T-cell (primary cell): ENCODE measurements around the gene DMBT1. TPM values are rescaled to one million over a fixed set of nuclear protein-coding genes. Genes with fewer than 3 reads are reported as not detected.

Experiments
- ATAC-seq, 4 experiments: fragments of 200-7000 bp in 3 of 4; fragments of 150-1000 bp in 1 of 4; cut with Tn5 transposase; replicated peaks in 1 of 4; 1 replicate in 3 of 4; 2 replicates in 1 of 4; pipeline ENCODE4 v1.10.0; 2021; ENCODE audit warnings: moderate library complexity in 3 of 4, mild to moderate bottlenecking in 2 of 4, moderate number of reproducible peaks in 1 of 4
- CTCF ChIA-PET, 2 donors: fragments of 300-600 bp; sonication (Branson Sonifier 250); formaldehyde crosslinking; loops; one replicate each; lab custom pipeline; 2022; ENCODE audit warnings: antibody characterized with exemption in 2 of 2; lab: Charles Lee
- POLR2A ChIA-PET, 2 donors: fragments of 300-600 bp; sonication (Branson Sonifier 250); formaldehyde crosslinking; loops; one replicate each; lab custom pipeline; 2022; ENCODE audit warnings: antibody characterized with exemption in 2 of 2; lab: Charles Lee
- DNase-seq, 35 experiments: peaks; one replicate each; pipeline versions ENCODE4 v3.0.0 to v3.0.0-alpha.2; 2013 to 2023
- H3K27ac ChIP-seq: one replicate; pipeline ENCODE4 v1.5.1; 2013; ENCODE audit warnings: low read length
- H3K27me3 ChIP-seq, 2 experiments: replicated peaks in 1 of 2; 1 replicate in 1 of 2; 2 replicates in 1 of 2; pipeline versions ENCODE4 v1.6.1 to v1.7.0; 2013; ENCODE audit warnings: low read length in 1 of 2, mixed read lengths in 1 of 2; ENCODE audit not compliant: control insufficient read depth in 2 of 2, insufficient read depth in 2 of 2; ENCODE audit errors: extremely low read depth in 1 of 2
- H3K36me3 ChIP-seq, 2 donors: 1 replicate in 1 of 2; 2 replicates in 1 of 2; pipeline versions ENCODE4 v1.6.1 to v1.7.0; 2013; ENCODE audit warnings: low read length in 1 of 2; ENCODE audit not compliant: control insufficient read depth in 2 of 2, insufficient read depth in 1 of 2; ENCODE audit errors: extremely low read depth in 1 of 2
- H3K4me1 ChIP-seq, 2 experiments: 1 replicate in 1 of 2; 2 replicates in 1 of 2; pipeline versions ENCODE4 v1.6.1 to v1.7.0; 2013; ENCODE audit warnings: low read length in 2 of 2, mixed read lengths in 1 of 2; ENCODE audit not compliant: insufficient read depth in 2 of 2, control insufficient read depth in 1 of 2; ENCODE audit errors: extremely low read depth in 1 of 2
- H3K4me3 ChIP-seq, 2 donors: 1 replicate in 1 of 2; 2 replicates in 1 of 2; pipeline versions ENCODE4 v1.5.1 to v1.7.0; 2013; ENCODE audit warnings: mild to moderate bottlenecking in 2 of 2, low read length in 1 of 2, moderate library complexity in 1 of 2; ENCODE audit not compliant: control insufficient read depth in 1 of 2; ENCODE audit errors: extremely low read depth in 1 of 2
- H3K9me3 ChIP-seq: 2 replicates; pipeline ENCODE4 v1.7.0; 2013
- H3K27ac Mint-ChIP-seq, 2 donors: one replicate each; pipeline ENCODE4 v1.8.0; 2020 to 2021; ENCODE audit warnings: mild to moderate bottlenecking in 2 of 2, mixed read lengths in 2 of 2
- H3K27me3 Mint-ChIP-seq, 2 donors: one replicate each; pipeline ENCODE4 v1.8.0; 2021 to 2022; ENCODE audit warnings: mixed read lengths in 2 of 2
- H3K36me3 Mint-ChIP-seq: one replicate; pipeline ENCODE4 v1.8.0; 2021; ENCODE audit warnings: mixed read lengths
- H3K4me1 Mint-ChIP-seq, 3 donors: one replicate each; pipeline ENCODE4 v1.8.0; 2020 to 2022; ENCODE audit warnings: mixed read lengths in 3 of 3, mild to moderate bottlenecking in 1 of 3
- H3K4me3 Mint-ChIP-seq, 3 donors: one replicate each; pipeline ENCODE4 v1.8.0; 2020 to 2022; ENCODE audit warnings: mild to moderate bottlenecking in 3 of 3, mixed read lengths in 3 of 3, moderate library complexity in 3 of 3
- H3K9me3 Mint-ChIP-seq, 3 donors: one replicate each; pipeline ENCODE4 v1.8.0; 2020 to 2022; ENCODE audit warnings: mixed read lengths in 3 of 3
- WGBS: methylation state at CpG from one replicate; pipeline ENCODE4 v1.1.5; 2013; ENCODE audit warnings: missing lambda C conversion rate; ENCODE audit not compliant: insufficient coverage; 5-methylcytosine and 5-hydroxymethylcytosine counted together
- total RNA-seq, 35 experiments: library from RNA in 6 of 35; stranded (reverse) in 6 of 35; fragments of 120-200 nt in 1 of 35; gene quantifications; one replicate each; pipeline versions ENCODE4 v1.2.1 to v1.2.4 and lab custom pipeline; 2013 to 2026

DMBT1 gene
- total RNA-seq, 5 donors from 2014 or later (not counting 1 experiment from before 2014, with no cell fraction given), result 0.10 to 0.18 (median 0.13) TPM; not detected in 2

- H3K36me3 Mint-ChIP-seq, result no peaks in the 10 kb centered on the region
- Histone ChIP-seq H3K4me3 (no peak overlapping the region), H3K36me3 (no peaks in the 10 kb centered on the region), H3K4me1 (no peaks in the 10 kb centered on the region), H3K27ac (no peak overlapping the region), H3K27me3 (peaks cover 0 to 14% of the 10 kb centered on the region in 2 experiments), H3K9me3 (no peaks in the 10 kb centered on the region)
- ChIA-PET CTCF (no interaction called here), POLR2A (no interaction called here)
- H3K4me3 Mint-ChIP-seq, result no peak overlapping the region
- H3K27ac Mint-ChIP-seq, result no peak overlapping the region
- H3K27me3 Mint-ChIP-seq, result peaks cover 31 to 36% of the 10 kb centered on the region in 2 donors
- ATAC-seq (no peak), DNase-seq (no peak)
- 57% methylated on average over 2 of the region's 2 CpGs for WGBS
- H3K4me1 Mint-ChIP-seq, result no peaks in the 10 kb centered on the region
- H3K9me3 Mint-ChIP-seq, result no peaks in the 10 kb centered on the region
Measured at GRCh38 chr10:122669842-122670241, 109.3 kb downstream of the DMBT1 start.

- ATAC-seq, result no peak
- Mint-ChIP-seq H3K9me3 (no peaks in the 10 kb centered on the region), H3K4me3 (no peak overlapping the region), H3K27ac (no peak overlapping the region), H3K36me3 (no peaks in the 10 kb centered on the region), H3K27me3 (peaks cover 29 to 35% of the 10 kb centered on the region in 2 donors), H3K4me1 (no peaks in the 10 kb centered on the region)
- no peak overlapping the region for H3K4me3 ChIP-seq
- no peaks in the 10 kb centered on the region for H3K4me1 ChIP-seq
- H3K27ac ChIP-seq, result no peak overlapping the region
- CTCF ChIA-PET, result no interaction called here
- POLR2A ChIA-PET, result no interaction called here
- peaks cover 0 to 15% of the 10 kb centered on the region in 2 experiments for H3K27me3 ChIP-seq
- WGBS, result 26% methylated on average over 2 of the region's 3 CpGs
- H3K9me3 ChIP-seq, result no peaks in the 10 kb centered on the region
- no peaks in the 10 kb centered on the region for H3K36me3 ChIP-seq
- no peak for DNase-seq
Measured at GRCh38 chr10:122671355-122671754, 110.8 kb downstream of the DMBT1 start.

- Mint-ChIP-seq H3K27ac (no peak overlapping the region), H3K9me3 (no peaks in the 10 kb centered on the region), H3K4me1 (no peaks in the 10 kb centered on the region), H3K36me3 (no peaks in the 10 kb centered on the region), H3K27me3 (peaks cover 34 to 41% of the 10 kb centered on the region in 2 donors), H3K4me3 (no peak overlapping the region)
- ATAC-seq (no peak), DNase-seq (no peak)
- H3K4me3 ChIP-seq, result no peak overlapping the region
- no peak overlapping the region for H3K27ac ChIP-seq
- H3K36me3 ChIP-seq, result no peaks in the 10 kb centered on the region
- H3K27me3 ChIP-seq, result peaks cover 0 to 20% of the 10 kb centered on the region in 2 experiments
- no peaks in the 10 kb centered on the region for H3K4me1 ChIP-seq
- ChIA-PET POLR2A (no interaction called here), CTCF (no interaction called here)
- no peaks in the 10 kb centered on the region for H3K9me3 ChIP-seq
- WGBS, result 94% methylated on average over 3 of the region's 4 CpGs
Measured at GRCh38 chr10:122672655-122673054, 112.1 kb downstream of the DMBT1 start.

GRCh38 chr10:122673269-122673668 is 112.7 kb downstream of the DMBT1 start:
- Histone ChIP-seq H3K4me3 (no peak overlapping the region), H3K36me3 (no peaks in the 10 kb centered on the region), H3K9me3 (no peaks in the 10 kb centered on the region), H3K4me1 (no peaks in the 10 kb centered on the region), H3K27me3 (peaks cover 0 to 25% of the 10 kb centered on the region in 2 experiments), H3K27ac (no peak overlapping the region)
- ChIA-PET POLR2A (no interaction called here), CTCF (no interaction called here)
- DNase-seq, result no peak
- Mint-ChIP-seq H3K27ac (no peak overlapping the region), H3K9me3 (no peaks in the 10 kb centered on the region), H3K36me3 (no peaks in the 10 kb centered on the region), H3K4me3 (no peak overlapping the region), H3K27me3 (peaks cover 31 to 40% of the 10 kb centered on the region in 2 donors), H3K4me1 (no peaks in the 10 kb centered on the region)
- no peak for ATAC-seq
- WGBS, result 59% methylated on average over 5 of the region's 6 CpGs

- CTCF ChIA-PET, result no interaction called here
Measured at GRCh38 chr10:122673731-122674130, 113.2 kb downstream of the DMBT1 start.

GRCh38 chr10:122674781-122675180 is 114.2 kb downstream of the DMBT1 start:
- Histone ChIP-seq H3K4me3 (no peak overlapping the region), H3K27me3 (peaks cover 0 to 31% of the 10 kb centered on the region in 2 experiments), H3K4me1 (no peaks in the 10 kb centered on the region), H3K36me3 (no peaks in the 10 kb centered on the region), H3K9me3 (no peaks in the 10 kb centered on the region), H3K27ac (no peak overlapping the region)
- CTCF ChIA-PET, result no interaction called here
- peaks cover 38 to 41% of the 10 kb centered on the region in 2 donors for H3K27me3 Mint-ChIP-seq
- H3K27ac Mint-ChIP-seq, result no peak overlapping the region
- POLR2A ChIA-PET, result no interaction called here
- H3K4me3 Mint-ChIP-seq, result no peak overlapping the region
- 73% methylated on average over 4 of the region's 8 CpGs for WGBS
- no peaks in the 10 kb centered on the region for H3K9me3 Mint-ChIP-seq
- ATAC-seq (no peak), DNase-seq (no peak)
- no peaks in the 10 kb centered on the region for H3K36me3 Mint-ChIP-seq
- H3K4me1 Mint-ChIP-seq, result no peaks in the 10 kb centered on the region

More at GRCh38 chr10:122673731-122674130, 113.2 kb downstream of the DMBT1 start:
- Histone ChIP-seq H3K27me3 (peaks cover 0 to 28% of the 10 kb centered on the region in 2 experiments), H3K4me3 (no peak overlapping the region), H3K36me3 (no peaks in the 10 kb centered on the region), H3K27ac (no peak overlapping the region), H3K4me1 (no peaks in the 10 kb centered on the region), H3K9me3 (no peaks in the 10 kb centered on the region)
- no peaks in the 10 kb centered on the region for H3K36me3 Mint-ChIP-seq
- no peak for ATAC-seq
- H3K9me3 Mint-ChIP-seq, result no peaks in the 10 kb centered on the region
- peaks cover 35 to 40% of the 10 kb centered on the region in 2 donors for H3K27me3 Mint-ChIP-seq
- no peaks in the 10 kb centered on the region for H3K4me1 Mint-ChIP-seq
- no peak for DNase-seq
- WGBS, result 74% methylated on average over 4 of the region's 5 CpGs
- POLR2A ChIA-PET, result no interaction called here
- no peak overlapping the region for H3K27ac Mint-ChIP-seq
- no peak overlapping the region for H3K4me3 Mint-ChIP-seq

- Histone ChIP-seq H3K4me1 (no peaks in the 10 kb centered on the region), H3K27me3 (peaks cover 0 to 29% of the 10 kb centered on the region in 2 experiments), H3K9me3 (no peaks in the 10 kb centered on the region), H3K27ac (no peak overlapping the region), H3K4me3 (no peak overlapping the region), H3K36me3 (no peaks in the 10 kb centered on the region)
- peaks cover 38 to 41% of the 10 kb centered on the region in 2 donors for H3K27me3 Mint-ChIP-seq
- no peak overlapping the region for H3K27ac Mint-ChIP-seq
- no peaks in the 10 kb centered on the region for H3K4me1 Mint-ChIP-seq
- POLR2A ChIA-PET, result no interaction called here
- no peaks in the 10 kb centered on the region for H3K9me3 Mint-ChIP-seq
- no peak for ATAC-seq
- 92% methylated on average over 2 of the region's 2 CpGs for WGBS
- DNase-seq, result no peak
- no peaks in the 10 kb centered on the region for H3K36me3 Mint-ChIP-seq
- CTCF ChIA-PET, result no interaction called here
- no peak overlapping the region for H3K4me3 Mint-ChIP-seq
Measured at GRCh38 chr10:122675278-122675677, 114.7 kb downstream of the DMBT1 start.
